ENCODE results near the gene PRUNE2.
A peak's percentile ranks its signal among the peaks of the same experiment; 100 is the strongest.

The PRUNE2 gene

GRCh38 chr9:76651119-76651705 lies 254.7 kb downstream of the PRUNE2 start:
- Histone ChIP-seq H3K4me3 (replicated peaks; ENCODE audit: insufficient read depth, low read length) (no peak overlapping the region), H3K27ac (replicated peaks) (peak overlapping the region; percentile 71), H3K27me3 (ENCODE audit: insufficient read depth, poor library complexity, severe bottlenecking) (no peaks in the 10 kb centered on the region)
- TF ChIP-seq, protein P1, sequence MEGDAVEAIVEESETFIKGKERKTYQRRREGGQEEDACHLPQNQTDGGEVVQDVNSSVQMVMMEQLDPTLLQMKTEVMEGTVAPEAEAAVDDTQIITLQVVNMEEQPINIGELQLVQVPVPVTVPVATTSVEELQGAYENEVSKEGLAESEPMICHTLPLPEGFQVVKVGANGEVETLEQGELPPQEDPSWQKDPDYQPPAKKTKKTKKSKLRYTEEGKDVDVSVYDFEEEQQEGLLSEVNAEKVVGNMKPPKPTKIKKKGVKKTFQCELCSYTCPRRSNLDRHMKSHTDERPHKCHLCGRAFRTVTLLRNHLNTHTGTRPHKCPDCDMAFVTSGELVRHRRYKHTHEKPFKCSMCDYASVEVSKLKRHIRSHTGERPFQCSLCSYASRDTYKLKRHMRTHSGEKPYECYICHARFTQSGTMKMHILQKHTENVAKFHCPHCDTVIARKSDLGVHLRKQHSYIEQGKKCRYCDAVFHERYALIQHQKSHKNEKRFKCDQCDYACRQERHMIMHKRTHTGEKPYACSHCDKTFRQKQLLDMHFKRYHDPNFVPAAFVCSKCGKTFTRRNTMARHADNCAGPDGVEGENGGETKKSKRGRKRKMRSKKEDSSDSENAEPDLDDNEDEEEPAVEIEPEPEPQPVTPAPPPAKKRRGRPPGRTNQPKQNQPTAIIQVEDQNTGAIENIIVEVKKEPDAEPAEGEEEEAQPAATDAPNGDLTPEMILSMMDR (IDR thresholded peaks at IDR 0.05; ENCODE audit: insufficient read depth, low read length): no peak
- TF ChIP-seq GABPA (IDR thresholded peaks at IDR 0.05; ENCODE audit: low read depth) (no peak), POLR2AphosphoS5 (IDR thresholded peaks at IDR 0.05; ENCODE audit: low read depth) (no peak), SPI1 (IDR thresholded peaks at IDR 0.05; ENCODE audit: borderline replicate concordance, low read depth) (no peak)
- TF ChIP-seq, protein P2, sequence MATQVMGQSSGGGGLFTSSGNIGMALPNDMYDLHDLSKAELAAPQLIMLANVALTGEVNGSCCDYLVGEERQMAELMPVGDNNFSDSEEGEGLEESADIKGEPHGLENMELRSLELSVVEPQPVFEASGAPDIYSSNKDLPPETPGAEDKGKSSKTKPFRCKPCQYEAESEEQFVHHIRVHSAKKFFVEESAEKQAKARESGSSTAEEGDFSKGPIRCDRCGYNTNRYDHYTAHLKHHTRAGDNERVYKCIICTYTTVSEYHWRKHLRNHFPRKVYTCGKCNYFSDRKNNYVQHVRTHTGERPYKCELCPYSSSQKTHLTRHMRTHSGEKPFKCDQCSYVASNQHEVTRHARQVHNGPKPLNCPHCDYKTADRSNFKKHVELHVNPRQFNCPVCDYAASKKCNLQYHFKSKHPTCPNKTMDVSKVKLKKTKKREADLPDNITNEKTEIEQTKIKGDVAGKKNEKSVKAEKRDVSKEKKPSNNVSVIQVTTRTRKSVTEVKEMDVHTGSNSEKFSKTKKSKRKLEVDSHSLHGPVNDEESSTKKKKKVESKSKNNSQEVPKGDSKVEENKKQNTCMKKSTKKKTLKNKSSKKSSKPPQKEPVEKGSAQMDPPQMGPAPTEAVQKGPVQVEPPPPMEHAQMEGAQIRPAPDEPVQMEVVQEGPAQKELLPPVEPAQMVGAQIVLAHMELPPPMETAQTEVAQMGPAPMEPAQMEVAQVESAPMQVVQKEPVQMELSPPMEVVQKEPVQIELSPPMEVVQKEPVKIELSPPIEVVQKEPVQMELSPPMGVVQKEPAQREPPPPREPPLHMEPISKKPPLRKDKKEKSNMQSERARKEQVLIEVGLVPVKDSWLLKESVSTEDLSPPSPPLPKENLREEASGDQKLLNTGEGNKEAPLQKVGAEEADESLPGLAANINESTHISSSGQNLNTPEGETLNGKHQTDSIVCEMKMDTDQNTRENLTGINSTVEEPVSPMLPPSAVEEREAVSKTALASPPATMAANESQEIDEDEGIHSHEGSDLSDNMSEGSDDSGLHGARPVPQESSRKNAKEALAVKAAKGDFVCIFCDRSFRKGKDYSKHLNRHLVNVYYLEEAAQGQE (IDR thresholded peaks at IDR 0.05; ENCODE audit: insufficient replicate concordance, low read depth): no peak
- no peak for DNase-seq (ENCODE audit: low read depth in 1 of 2, low spot score in 1 of 2)

- Histone ChIP-seq H3K27me3 (ENCODE audit: insufficient read depth, poor library complexity, severe bottlenecking) (no peaks in the 10 kb centered on the region), H3K4me3 (replicated peaks; ENCODE audit: insufficient read depth, low read length) (no peak overlapping the region), H3K27ac (replicated peaks) (peak overlapping the region; percentile 71)
- DNase-seq (ENCODE audit: low read depth in 1 of 2, low spot score in 1 of 2): peak in 1 of 2 experiments; percentile 38
- TF ChIP-seq, protein P2 (IDR thresholded peaks at IDR 0.05; ENCODE audit: insufficient replicate concordance, low read depth): no peak
- TF ChIP-seq SPI1 (IDR thresholded peaks at IDR 0.05; ENCODE audit: borderline replicate concordance, low read depth): no peak
- no peak for TF ChIP-seq POLR2AphosphoS5 (IDR thresholded peaks at IDR 0.05; ENCODE audit: low read depth)
- TF ChIP-seq, protein P1 (IDR thresholded peaks at IDR 0.05; ENCODE audit: insufficient read depth, low read length): no peak
- no peak for TF ChIP-seq GABPA (IDR thresholded peaks at IDR 0.05; ENCODE audit: low read depth)
These were observed 255.2 kb downstream of the PRUNE2 start for GRCh38 chr9:76650692-76651091.

DNA sequence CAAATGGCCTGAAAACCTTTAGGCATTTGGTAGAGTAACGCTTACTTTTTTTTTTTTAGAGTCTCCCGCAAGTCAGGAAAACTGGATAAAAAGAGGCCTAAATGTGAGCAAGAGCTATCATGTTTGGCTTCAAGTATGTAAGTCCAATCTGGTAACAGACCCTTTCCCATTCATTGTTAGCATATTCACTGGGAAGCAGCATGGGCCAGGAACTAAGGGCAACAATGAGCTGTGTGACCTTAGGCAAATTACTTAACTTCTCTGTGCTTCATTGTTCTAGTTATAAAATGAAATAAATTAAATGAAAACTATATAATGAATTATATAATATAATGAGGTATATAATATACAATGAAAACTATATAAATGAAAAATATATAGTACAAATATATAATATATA lies 256.0 kb downstream of the PRUNE2 start:
- no peak for DNase-seq (ENCODE audit: low read depth in 1 of 2, low spot score in 1 of 2)
- H3K27me3 ChIP-seq (ENCODE audit: insufficient read depth, poor library complexity, severe bottlenecking): no peaks in the 10 kb centered on the region
- no peak overlapping the region for H3K27ac ChIP-seq (replicated peaks)
- H3K4me3 ChIP-seq (replicated peaks; ENCODE audit: insufficient read depth, low read length): no peak overlapping the region
- TF ChIP-seq GABPA (IDR thresholded peaks at IDR 0.05; ENCODE audit: low read depth) (no peak), POLR2AphosphoS5 (IDR thresholded peaks at IDR 0.05; ENCODE audit: low read depth) (no peak), SPI1 (IDR thresholded peaks at IDR 0.05; ENCODE audit: borderline replicate concordance, low read depth) (no peak)
- TF ChIP-seq, protein P2 (IDR thresholded peaks at IDR 0.05; ENCODE audit: insufficient replicate concordance, low read depth): no peak
- TF ChIP-seq, protein P1 (IDR thresholded peaks at IDR 0.05; ENCODE audit: insufficient read depth, low read length): no peak

Measured in HL-60 (cell line).